Sciatic nerve (tissue), 2 donors: Measurements from ENCODE around the gene MTG2. TPM values are rescaled to one million over a fixed set of nuclear protein-coding genes. Genes with fewer than 3 reads are reported as not detected.

Source experiments
- ATAC-seq: fragments of 200-7000 bp; cut with Tn5 transposase; one replicate; pipeline ENCODE4 v1.9.1; 2020; ENCODE audit warnings: mild to moderate bottlenecking, moderate library complexity
- DNase-seq: peaks from one replicate; pipeline ENCODE4 v3.0.0-alpha.2; 2020; ENCODE audit warnings: low spot score
- intact Hi-C: fragments of 100-400 bp; cut with DNase I; formaldehyde crosslinking; loops from one replicate; pipeline ENCODE4 v1.14.2; 2022
- total RNA-seq: library from RNA; stranded (reverse); fragmentation: NEBNext Ultra II Directional; extraction: Animal tissue kit (Norgen Biotek cat#: 25700); gene quantifications from one replicate; pipeline ENCODE4 v1.2.1, GENCODE V29; 2021
- donor health status: DM: no; HTN: no; CAD: no.
- donor health status: DM: no; HTN: no; CAD: no.

MTG2 gene
- total RNA-seq, 1 donor from 2014 or later: 31.4 TPM

DNA sequence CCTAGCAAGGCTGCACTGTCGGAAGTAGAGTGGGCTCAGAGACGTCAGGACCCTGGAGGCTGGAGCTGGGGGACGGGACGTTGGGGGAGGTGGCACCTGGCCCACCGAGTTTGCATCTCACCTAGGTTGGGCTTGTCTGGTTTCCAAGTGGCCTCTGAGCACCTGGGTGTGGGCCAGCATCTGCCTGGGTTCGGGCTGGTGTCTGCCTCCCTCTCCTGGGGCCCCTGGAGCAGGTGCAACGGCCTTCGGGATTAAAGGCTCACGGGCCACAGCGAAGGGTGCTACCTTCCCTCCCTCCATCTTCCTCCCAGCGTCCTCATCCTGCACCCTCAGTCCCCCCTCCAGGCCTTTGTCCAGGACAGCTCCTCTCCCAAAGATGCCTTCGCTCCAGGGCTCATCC lies 31.2 kb downstream of the MTG2 start:
- ATAC-seq: no peak
- no peak for DNase-seq
- intact Hi-C loops: no loop called here

DNA sequence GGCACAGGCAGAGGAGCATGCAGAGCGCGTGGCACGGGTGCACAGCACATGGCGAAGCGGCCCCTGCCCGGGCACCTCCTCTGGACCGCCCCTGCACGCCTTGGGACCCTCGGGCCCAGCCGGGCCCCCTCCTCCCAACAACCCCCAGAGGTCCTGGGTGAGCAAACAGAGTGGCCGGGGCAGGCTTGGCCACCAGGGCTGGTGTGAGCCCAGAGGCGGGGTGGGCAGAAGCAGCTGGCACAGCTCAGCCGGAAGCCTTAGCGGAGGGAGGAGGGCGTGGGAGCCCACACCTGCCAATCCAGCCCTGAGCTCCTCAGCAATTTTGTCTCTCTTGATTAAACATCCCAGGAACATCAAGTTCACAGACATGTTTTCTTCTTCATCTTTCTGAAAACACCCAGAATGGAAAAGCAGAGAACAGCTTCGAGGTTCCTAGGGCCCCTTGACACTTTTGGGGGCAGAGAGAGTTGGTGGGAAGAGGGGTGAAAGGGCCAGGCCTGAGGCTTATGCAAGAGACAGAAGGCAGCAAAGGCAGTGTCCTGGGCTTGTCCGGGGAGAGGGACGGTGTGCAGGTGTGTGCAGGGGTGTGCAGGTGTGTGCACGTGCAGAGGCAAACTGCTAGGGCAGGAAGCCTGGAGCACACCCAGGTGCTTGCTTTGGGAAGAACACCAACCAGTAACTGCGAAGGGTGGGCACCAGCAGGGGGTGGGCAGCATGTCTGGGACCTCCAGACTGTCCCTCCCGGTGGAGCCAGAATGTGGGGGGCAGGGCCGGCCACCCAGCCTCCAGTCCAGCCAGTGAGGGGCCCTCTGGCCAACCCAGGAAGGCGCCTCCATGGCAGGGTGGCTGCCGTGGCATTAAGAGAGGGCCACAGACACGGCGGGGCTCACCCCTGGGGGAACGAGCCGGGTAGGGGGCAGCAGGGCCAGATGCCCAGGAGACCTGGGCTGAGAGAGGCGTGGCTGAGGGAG lies 32.5 kb downstream of the MTG2 start:
- intact Hi-C loops: no loop called here
- no peak for ATAC-seq
- DNase-seq: no peak

DNA sequence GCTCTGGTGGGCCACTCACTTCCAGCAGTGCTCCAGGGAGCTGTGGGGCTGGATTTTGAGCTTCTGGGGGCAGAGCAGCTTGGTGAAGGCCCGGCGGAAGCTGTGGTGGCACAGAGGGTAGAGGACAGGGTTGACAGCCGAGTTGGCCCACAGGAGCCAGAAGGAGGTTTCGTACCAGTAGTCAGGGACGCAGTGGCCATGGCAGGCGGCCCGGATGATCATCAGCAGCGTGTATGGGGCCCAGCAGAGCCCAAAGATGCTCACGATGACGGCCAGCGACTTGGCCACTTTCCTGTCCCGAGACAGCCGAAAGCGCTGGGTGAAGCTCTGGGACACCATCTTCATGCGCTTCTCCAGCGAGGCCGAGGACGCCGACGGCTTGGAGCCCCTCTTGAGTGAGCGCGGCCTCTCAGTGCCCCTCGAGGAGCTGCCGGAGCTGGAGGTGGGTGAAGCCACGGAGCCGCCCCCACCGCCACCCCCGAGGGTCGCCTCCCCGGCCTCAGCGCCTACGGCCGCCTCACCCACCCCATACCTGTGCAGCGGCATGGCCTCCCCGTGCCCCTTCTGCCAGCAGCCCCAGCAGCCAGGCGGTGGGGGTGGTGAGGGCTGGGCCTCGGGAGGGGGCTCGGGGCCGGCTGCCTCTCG lies 33.3 kb downstream of the MTG2 start:
- ATAC-seq (no peak), DNase-seq (no peak)
- intact Hi-C loops: no loop called here

DNA sequence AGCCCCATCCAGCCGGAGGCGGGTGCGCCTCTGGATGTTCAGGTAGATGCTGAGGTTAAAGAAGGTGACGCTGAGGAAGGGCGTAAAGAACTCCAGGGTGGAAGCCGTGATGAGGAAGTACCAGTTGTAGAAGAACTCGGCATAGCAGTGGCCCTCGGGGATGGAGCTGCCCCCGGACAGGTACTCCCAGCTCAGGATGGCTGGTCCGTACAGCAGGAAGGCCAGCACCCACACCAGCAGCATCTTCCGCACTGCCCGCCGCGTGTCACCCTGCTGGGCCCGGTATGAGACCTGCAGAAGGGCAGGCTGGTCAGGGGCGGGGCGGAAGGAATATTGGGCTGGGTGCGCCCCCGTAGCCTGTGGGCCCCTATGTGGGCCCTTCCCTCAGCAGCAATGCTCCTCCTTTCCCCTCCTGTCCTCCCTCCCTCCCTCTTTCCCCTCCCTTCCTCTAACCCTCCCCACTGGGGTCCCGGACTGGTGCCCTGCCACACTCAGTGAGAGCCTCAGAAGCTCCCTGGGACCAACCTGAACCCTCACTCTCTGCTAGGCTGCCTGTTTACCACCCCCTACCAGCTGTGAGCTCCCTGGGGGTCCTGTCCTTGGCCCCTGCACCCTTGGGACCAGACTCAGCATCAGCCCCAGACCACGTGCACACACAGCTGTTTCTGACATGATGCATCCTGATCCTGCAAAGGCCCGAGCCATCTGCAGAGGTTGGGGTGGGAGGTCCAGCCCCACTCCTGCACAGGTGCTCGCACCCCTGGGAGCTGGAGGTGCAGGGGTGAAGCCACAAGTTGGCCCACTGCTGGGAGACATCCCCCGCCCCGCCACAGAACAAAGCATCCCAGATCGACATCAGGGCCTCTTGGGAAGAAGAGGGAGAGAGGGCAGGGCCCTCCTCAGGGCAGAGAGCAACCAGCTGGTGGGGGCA lies 34.1 kb downstream of the MTG2 start:
- ATAC-seq (no peak), DNase-seq (no peak)
- intact Hi-C loops: no loop called here

DNA sequence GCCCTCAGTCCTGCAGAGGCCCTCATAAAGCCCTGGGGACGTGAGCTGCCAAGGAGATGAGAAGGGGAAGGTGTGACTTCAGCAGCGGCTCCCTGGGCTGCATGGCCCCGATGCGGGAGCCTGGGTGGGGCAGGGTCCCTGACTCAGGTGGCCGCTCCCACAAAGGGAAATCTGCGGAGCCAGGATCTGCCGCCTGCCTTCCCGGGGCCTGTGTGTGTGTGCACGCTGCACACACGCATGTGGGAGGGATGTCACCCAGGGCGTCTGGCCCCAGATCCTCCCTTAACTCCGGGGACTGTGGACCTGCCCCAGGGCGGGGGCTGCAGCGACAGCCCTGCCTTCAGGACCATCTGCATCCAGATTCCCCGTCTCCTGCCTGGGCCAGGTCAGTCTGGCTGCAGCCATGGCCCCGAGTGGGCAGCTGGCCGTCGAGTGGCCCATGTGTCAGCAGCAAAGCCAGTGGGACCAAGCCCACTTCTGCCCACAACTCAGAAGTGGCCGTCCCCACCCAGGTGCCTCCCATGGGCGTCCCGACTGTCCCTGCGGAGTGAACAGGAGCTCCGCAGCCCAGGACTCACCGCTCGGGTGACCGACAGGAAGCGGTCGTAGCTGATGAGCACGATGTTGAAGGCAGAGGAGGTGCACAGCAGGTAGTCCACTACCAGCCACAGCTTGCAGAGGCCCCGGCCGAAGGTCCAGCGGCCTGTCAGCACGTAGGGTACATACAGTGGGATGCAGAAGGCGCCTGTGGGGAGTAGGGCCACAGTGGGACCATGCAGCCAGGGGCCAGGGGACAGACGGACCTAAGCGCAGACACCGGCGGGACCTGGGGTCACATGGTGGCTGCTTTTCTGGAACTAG lies 35.3 kb downstream of the MTG2 start:
- no peak for DNase-seq
- ATAC-seq: no peak
- intact Hi-C loops: no loop called here

DNA sequence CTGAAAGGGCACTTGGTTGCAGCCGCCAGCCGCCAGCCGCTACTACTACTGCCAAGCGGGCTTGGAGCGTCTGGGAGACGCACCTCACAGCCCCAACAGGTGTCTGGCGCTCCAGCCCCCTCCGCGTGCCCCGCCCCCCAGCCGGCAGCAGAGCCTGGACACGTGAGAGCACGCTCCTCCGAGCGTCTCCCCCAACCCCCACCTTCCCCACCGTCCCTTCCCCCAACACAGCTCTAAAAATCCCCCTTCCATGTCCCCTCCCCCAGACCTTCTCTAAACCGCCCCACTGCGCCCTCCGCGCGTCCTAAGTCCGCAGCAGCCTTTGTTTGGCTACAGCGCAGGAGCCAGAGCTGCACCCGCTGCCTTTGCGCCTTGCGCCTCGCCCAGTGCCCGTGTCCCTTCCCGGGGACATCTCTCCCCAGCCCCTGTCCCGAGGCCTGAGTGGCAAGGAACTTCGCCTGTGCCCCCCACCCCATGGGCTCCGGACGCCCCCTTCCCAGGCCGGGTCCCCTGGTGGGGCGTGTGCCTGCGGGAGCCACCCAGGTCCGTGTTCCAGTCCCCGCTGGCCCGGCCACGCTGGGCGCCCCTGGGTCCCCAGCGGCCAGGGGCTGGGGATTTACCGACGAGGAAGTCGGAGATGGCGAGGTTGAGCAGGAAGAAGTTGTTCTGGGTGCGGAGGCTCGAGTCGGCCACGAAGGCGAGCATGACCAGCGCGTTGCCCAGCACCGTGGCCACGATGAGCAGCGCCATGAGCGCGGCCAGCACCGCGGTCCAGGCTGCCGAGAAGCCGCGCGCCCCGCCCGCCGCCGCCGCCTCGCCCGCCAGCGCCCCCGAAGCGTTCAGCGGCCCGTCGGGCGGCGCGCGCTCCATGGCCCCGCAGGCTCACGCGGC lies 36.5 kb downstream of the MTG2 start:
- no peak for DNase-seq
- no peak for ATAC-seq
- intact Hi-C loops: no loop called here

DNA sequence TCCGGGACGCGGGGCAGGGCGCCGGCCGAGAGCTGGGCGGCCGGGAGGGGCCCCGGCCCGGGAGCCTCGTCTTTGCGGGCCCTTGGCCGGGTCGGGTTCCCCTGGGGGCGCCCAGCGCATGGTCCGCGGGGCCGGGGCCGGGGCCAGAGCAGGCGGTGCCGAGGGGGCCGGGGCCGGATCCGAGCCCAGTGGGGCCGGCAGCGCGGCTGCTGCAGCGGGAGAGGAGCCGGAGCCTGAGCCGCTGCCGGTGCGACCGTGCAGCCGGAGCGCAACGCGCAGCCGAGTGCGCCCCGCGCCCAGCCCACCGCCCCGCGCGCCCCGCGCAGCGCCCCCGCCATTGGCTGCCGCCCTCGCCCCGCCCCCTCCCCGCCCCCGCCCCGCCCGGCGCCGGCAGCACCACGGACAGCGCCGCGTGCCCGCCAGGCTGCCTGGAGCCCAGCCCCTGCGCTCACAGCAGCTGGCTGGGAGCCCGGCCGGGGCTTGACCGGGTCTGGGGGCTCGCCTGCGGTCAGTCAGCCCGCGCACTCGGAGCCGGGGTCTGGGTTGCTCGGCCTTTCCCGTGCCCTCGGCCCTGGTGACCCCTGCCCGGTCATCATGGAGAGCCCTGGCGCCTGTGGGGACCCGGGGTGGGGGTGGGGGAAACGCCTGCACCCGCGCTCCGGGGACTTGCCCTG lies 37.3 kb downstream of the MTG2 start, which contains the start of gene HRH3:
HRH3 (minus strand) TSS at position 287 of the 674 bp plus-strand sequence. CDS start 308 bp downstream, outside the sequence.
- ATAC-seq: peak; percentile 27
- intact Hi-C loops: no loop called here
- no peak for DNase-seq

DNA sequence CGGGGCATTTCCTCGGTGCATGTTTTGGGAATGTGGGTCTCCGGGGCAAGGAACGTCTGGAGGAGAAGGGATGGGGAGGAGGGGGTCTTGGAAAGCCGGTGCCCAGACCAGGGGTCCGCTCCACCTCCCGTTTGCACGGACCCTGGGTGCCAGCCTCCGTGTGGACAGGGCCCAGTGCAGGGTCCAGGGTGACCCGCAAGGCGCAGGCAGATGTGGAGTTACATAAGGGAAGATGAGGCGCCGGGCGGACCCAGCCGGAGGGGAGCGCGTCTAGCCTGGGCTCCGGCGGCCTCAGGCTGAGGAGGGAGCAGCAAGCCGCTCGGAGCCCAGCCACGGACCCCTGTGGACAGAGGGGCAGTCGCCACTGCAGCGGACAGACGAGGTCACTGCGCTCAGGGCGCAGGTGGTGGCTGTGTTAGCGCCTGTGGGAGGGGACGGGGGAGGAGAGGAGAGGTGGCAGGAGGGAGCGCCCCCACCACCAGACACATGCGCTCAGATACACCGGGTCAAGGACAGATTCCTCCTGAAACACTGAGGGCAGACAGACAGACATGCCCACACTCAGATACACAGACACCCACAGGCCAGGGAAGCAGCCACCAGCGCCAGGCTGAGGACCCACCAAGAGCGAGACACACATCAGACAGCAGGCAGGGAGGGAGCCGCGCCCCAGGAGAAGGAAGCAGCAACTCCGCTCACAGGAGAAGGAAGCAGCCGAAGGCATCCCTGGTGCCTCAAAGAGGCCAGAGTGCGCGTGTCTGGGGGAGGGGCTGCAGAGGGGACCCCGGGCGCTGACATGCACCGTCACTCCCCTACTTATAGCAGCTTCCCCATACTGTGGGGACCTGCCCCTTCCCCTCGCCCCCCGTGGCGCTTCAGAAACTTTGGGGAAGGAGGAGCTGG lies 38.1 kb downstream of the MTG2 start:
- ATAC-seq (no peak), DNase-seq (no peak)
- intact Hi-C loops: no loop called here

DNA sequence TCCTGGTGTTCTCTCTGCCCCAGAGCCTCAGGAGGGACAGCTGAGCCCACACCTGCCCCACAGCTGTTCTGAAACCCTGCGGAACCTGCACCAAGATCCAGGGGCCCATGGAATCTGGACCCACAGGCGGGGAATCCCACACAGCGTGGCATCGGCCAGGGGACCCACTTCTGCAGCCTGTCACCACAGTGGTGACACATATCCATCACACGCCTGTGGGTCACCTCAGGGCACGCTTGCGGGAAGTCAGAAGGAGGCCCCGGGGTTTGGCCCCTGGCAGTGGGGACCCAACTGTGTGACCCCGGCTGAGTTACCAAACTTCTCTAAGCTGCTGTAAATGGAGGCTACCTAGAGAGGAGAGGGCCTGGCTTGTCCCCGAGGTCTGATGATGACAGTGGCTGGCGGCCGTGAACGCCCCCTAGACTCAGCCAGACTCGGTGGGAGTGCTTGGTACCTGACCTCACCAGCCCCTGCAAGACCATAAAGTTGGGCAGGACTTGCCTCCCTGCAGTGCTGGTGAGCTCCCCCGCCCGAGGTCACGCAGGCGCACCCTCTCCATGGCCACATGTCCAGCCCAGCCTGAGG lies 39.5 kb downstream of the MTG2 start:
- DNase-seq: no peak
- no peak for ATAC-seq
- intact Hi-C loops: no loop called here

DNA sequence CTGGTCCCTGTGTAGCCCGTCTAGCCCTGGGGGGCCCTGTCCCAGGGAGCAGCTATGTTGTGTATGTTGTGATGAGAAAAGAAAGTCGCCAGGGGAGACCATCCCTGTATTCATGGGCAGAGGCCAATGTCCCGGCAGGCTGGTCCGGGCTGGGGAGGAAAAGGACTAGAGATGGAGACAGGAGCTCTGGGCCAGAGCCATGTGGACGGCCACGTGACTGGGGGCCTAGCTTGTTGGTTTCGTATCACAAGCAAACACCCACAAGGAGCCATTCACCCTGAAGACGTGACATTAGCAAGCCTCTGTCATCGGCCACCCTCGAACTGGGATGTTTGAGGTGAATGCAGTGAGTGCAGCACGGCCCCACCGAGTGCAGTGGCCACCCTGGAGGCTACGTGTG lies 40.1 kb downstream of the MTG2 start:
- ATAC-seq: no peak
- intact Hi-C loops: no loop called here

DNA sequence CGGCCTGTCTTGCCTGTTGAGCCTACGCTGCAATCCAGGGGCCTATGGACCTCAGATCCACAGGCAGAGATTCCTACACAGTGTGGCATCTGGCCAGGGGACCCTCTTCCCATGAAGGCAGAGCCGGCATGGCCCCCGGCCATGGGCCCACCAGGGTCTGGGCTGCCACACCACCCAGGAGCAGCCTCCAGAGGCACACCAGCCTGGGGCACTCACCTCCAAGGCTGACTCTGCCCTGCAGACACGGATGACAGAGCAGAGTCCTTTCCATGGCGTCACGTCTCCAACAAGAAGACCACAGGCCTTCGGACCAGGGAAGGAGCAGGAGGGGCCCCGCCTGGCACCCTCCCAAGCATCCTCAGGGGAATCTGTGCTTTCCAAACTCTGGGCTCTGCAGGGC lies 40.7 kb downstream of the MTG2 start:
- no peak for ATAC-seq
- no peak for DNase-seq
- intact Hi-C loops: no loop called here

More for the DNA sequence above, 40.1 kb downstream of the MTG2 start:
- DNase-seq: no peak

DNA sequence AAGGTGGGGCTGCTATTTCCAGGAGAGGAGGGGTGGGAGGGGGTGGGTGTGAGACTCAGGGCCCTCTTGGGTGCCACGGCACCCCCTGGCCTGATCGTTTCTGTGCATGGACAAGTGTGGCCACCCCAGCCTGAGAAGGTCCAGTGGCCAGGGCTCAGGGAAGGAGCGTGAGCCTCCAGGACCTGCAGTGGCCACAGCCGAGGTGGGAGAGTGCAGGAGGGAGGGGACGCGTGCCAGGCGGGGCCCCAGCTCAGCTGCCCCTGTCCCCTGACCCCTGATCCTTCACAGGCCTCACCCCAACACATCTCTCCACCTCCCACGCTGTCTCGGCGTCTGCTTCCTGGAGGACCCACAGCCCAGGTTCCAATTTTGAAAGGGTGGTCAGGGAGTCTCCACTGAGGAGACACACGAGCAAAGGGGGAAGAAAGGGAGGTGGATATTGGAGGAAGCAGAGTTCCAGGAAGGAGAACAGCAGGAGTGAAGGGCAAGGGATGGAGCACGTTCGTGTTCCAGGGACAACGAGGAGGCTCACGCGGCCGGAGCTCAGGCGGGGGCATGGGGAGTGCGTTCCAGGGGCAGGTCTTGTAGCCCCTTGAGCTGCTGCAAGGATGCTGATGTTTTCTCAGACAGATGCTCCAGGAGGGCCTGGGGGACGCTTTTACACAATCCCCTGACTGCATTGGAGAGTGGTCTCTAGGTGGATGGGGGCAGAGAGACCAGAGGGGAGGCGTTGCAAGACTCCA lies 41.5 kb downstream of the MTG2 start:
- ATAC-seq (no peak), DNase-seq (no peak)
- intact Hi-C loops: no loop called here

DNA sequence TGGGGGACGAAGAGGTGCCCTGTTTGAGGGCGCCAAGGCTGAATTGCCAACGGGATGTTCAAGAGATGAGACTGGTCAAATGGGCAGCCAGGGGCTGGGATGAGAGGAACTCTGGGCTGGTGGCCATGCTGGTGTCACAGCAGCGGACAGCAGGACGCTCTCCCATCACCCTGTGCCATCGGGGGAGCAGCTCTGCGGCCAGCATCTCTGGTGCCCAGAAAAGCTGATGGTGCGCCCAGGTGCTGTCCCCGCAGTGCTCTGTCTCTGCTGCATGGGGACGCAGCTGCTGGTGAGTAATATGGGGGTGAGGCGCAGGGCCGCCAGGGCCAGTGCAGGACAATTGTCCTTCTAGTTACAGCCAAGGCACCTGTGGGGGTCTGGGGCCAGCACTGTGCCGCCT lies 42.2 kb downstream of the MTG2 start:
- intact Hi-C loops: no loop called here
- ATAC-seq (no peak), DNase-seq (no peak)

DNA sequence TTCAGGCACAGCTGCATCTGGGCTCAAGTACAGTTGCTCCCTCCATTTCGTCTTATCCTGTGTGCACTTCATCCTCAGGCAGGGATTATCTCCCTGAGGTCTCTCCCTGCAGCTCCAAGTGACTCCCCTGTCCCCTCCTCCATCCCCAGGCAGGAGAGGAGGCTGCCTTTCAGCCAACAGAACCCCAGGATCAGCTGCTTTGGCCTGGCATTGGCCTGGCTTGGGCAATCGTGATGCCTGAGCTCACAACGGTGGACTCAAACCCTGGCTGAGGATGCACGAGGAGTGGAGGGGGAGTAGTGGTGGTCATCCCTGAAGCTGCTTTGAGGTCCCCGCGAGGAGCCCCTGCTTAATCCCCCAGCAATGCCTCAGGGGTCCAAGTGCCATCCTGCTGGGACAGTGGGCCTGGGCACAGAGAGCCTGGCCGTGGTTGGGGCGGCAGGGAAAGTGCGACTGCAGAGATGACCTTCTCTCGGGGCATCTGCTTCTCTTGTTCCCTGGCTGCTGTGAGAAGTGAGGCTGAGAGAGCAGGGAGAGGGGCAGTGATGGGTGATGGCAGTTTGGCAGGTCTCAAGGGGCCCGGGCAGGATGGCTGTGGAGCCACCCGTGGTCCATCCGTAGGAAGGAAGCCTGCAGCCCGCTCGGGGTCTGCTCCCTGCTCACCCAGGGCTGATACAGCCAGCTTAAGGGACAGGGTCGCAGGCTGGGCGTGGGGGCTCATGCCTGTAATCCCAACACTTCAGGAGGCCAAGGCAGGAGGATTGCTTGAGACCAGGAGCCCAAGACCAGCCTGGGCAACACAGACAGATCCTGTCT lies 43.2 kb downstream of the MTG2 start:
- no peak for DNase-seq
- intact Hi-C loops: no loop called here
- ATAC-seq: no peak
